Measurements from ENCODE around the gene EPM2AIP1. TPM values are rescaled to one million over a fixed set of nuclear protein-coding genes. Genes with fewer than 3 reads are reported as not detected.

Gene EPM2AIP1
- total and polyA plus RNA-seq, 2 of the 8 experiments (the other 6 are each of a cell fraction or from before 2014, with no cell fraction given) = 6.6 to 9.0 TPM

GRCh38 chr3:37029111-37029510 lies 36.2 kb upstream of the EPM2AIP1 start:
- FAIRE-seq = no peak
- H3K36me3 ChIP-seq (ENCODE audit: control insufficient read depth in 2 of 4, insufficient read depth in 4 of 4, low read length in 3 of 4) = peaks cover 17 to 74% (median 40%) of the 10 kb centered on the region in 4 experiments; a peak in 7 of 8 replicates
- H4K5ac ChIP-seq (ENCODE audit: insufficient read length, low read depth, low read length) = no peak overlapping the region
- no peak overlapping the region for H3K14ac ChIP-seq (ENCODE audit: insufficient read length)
- H3K27me3 ChIP-seq (replicated peaks in 1 of 4; ENCODE audit: control insufficient read depth in 3 of 4, extremely low read depth in 1 of 4, insufficient read depth in 3 of 4, low read length in 3 of 4) = no peaks in the 10 kb centered on the region
- no peak overlapping the region for H2AK5ac ChIP-seq (ENCODE audit: low read depth, low read length)
- no peak overlapping the region for H3K4me2 ChIP-seq (ENCODE audit: insufficient read depth in 1 of 2, low read depth in 2 of 2, low read length in 2 of 2)
- no peak overlapping the region for H3K27ac ChIP-seq (ENCODE audit: low read depth, low read length)
- no peak overlapping the region for H3K23ac ChIP-seq (ENCODE audit: insufficient read length)
- H3K9me3 ChIP-seq (ENCODE audit: insufficient read depth in 2 of 2, low read depth in 1 of 2, low read length in 1 of 2) = no peaks in the 10 kb centered on the region
- H2AFZ ChIP-seq (ENCODE audit: low read length) = no peak overlapping the region
- H3K4me1 ChIP-seq (replicated peaks in 1 of 4; ENCODE audit: control insufficient read depth in 3 of 4, insufficient read depth in 4 of 4, low read length in 3 of 4) = no peaks in the 10 kb centered on the region
- H4K91ac ChIP-seq (replicated peaks; ENCODE audit: insufficient read length, low read length) = no peak overlapping the region
- no peak overlapping the region for H2BK12ac ChIP-seq (ENCODE audit: low read depth, low read length)
- H3K18ac ChIP-seq (ENCODE audit: extremely low read depth, low read length) = no peak overlapping the region
- TF ChIP-seq POLR2A (IDR thresholded peaks at IDR 0.05; ENCODE audit: control extremely low read depth in 1 of 2, low read depth in 2 of 2, low read length in 2 of 2) = no peak
- TF ChIP-seq MAX (IDR thresholded peaks at IDR 0.05) = no peak
- TF ChIP-seq EZH2 (IDR thresholded peaks at IDR 0.05; ENCODE audit: low read depth, low read length, severe bottlenecking) = no peak
- no peak for TF ChIP-seq CTBP2 (IDR thresholded peaks at IDR 0.05; ENCODE audit: borderline replicate concordance, insufficient read depth, insufficient read length, low read length)
- TF ChIP-seq RFX5 (IDR thresholded peaks at IDR 0.05; ENCODE audit: borderline replicate concordance, low read depth, low read length) = no peak
- H3K4ac ChIP-seq (replicated peaks; ENCODE audit: insufficient read length, low read depth, low read length) = no peak overlapping the region
- no peak overlapping the region for H3K56ac ChIP-seq (replicated peaks; ENCODE audit: insufficient read length, low read depth, low read length)
- H4K8ac ChIP-seq (ENCODE audit: extremely low read depth, insufficient read depth, low read length) = no peak overlapping the region
- H3K79me2 ChIP-seq (ENCODE audit: control insufficient read depth in 1 of 2, insufficient read depth in 2 of 2, low read length in 2 of 2) = no peaks in the 10 kb centered on the region
- H2BK20ac ChIP-seq (ENCODE audit: low read length) = no peak overlapping the region
- H3K79me1 ChIP-seq (ENCODE audit: low read depth, low read length) = peaks cover 6% of the 10 kb centered on the region; the same call in 1 of the 2 replicates
- ChIA-PET POLR2A (ENCODE audit: partially characterized antibody) (interaction anchor here (0.6 to 1.5 kb wide), 4 partner anchors 9 to 96 kb away, joined by 3 read pairs; no protein-coding TSS in a partner anchor), CTCF (ENCODE audit: partially characterized antibody) (interaction anchor here (0.6 to 0.9 kb wide), 3 partner anchors 74 to 1175 kb away, joined by 3 read pairs; no protein-coding TSS in a partner anchor)
- H2BK120ac ChIP-seq (replicated peaks; ENCODE audit: low read depth, low read length) = no peak overlapping the region
- 89% methylated on average over 1 of the region's 1 CpG; no CpG with 5 or more reads in 1 of the 2 experiments for WGBS, 2 experiments (ENCODE audit: extremely low coverage in 1 of 2, insufficient coverage in 1 of 2, insufficient read length in 1 of 2, insufficient replicate concordance in 2 of 2, low coverage in 1 of 2, low lambda C conversion rate in 2 of 2, missing lambda C conversion rate in 1 of 2)
- no peaks in the 10 kb centered on the region for H4K20me1 ChIP-seq (replicated peaks in 1 of 2; ENCODE audit: control insufficient read depth in 1 of 2, insufficient read depth in 2 of 2, low read length in 2 of 2)
- H3K4me3 ChIP-seq (ENCODE audit: extremely low read depth in 1 of 4, insufficient read depth in 2 of 4, low read depth in 3 of 4, low read length in 4 of 4) = no peak overlapping the region
- H3K23me2 ChIP-seq (ENCODE audit: low read depth, low read length) = no peaks in the 10 kb centered on the region
- H3K9ac ChIP-seq (replicated peaks in 1 of 4; ENCODE audit: extremely low read depth in 1 of 4, low read depth in 3 of 4, low read length in 3 of 4) = no peak overlapping the region
- DNase-seq (ENCODE audit: low read depth in 1 of 2, low spot score in 2 of 2) = no peak
- no peak overlapping the region for H2BK5ac ChIP-seq (ENCODE audit: low read depth, low read length)
- H2BK15ac ChIP-seq (ENCODE audit: low read length) = no peak overlapping the region
